ENCODE results near the gene SUMO4. TPM values are rescaled to one million over a fixed set of nuclear protein-coding genes. Genes with fewer than 3 reads are reported as not detected.

The SUMO4 gene
- total RNA-seq, 1 experiment from 2014 or later: 1.8 TPM

DNA sequence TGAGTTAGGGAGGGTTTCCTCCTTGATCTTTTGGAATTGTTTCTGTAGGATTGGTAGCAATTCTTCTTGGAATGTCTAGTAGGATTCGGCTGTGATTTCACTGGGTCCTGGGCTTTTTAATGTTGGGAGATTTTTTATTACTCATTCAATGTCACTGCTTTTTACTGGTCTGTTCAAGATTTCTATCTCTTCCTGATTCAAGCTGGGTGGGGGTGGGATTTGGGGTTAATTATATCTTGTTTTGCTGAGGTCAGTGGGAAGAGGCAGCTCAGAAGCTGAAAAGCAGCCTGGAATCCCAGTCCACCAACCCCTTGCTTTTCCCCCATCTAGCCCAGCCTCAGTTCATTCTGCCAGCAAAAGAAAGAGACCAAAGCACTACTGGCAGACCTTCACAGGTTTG, 39.6 kb downstream of the SUMO4 start:
- H3K9me3 ChIP-seq (ENCODE audit: insufficient read depth, low read depth): no peaks in the 10 kb centered on the region
- ChIA-PET CTCF (no interaction called here), POLR2A (ENCODE audit: unreplicated experiment) (no interaction called here)
- H2AFZ ChIP-seq: no peak overlapping the region
- no peaks in the 10 kb centered on the region for H3K27me3 ChIP-seq (ENCODE audit: insufficient read depth, low read depth)
- no peak overlapping the region for H3K27ac ChIP-seq
- no peak for DNase-seq
- no peaks in the 10 kb centered on the region; the same call in 1 of the 2 replicates for H3K9me2 ChIP-seq (ENCODE audit: insufficient read depth)
- no TSS peak for BruUV-seq (replicated peaks)
- H4K20me1 ChIP-seq (ENCODE audit: insufficient read depth): no peaks in the 10 kb centered on the region
- H3K79me2 ChIP-seq (ENCODE audit: low read depth): no peaks in the 10 kb centered on the region
- no peaks in the 10 kb centered on the region for H3F3A ChIP-seq (ENCODE audit: insufficient read depth, low read depth)
- H3K4me1 ChIP-seq (replicated peaks; ENCODE audit: insufficient read depth): no peaks in the 10 kb centered on the region
- TF ChIP-seq EZH2 (IDR thresholded peaks at IDR 0.05; ENCODE audit: low read depth) (no peak), CTCF (conservative IDR thresholded peaks at IDR 0.05) (no peak)
- no peak overlapping the region for H3K4me2 ChIP-seq
- no peak overlapping the region for H3K4me3 ChIP-seq
- intact Hi-C loops (cut with micrococcal nuclease; ENCODE audit: unreplicated experiment): loop anchor here (10.0 kb wide), 1 partner anchor 205 kb away; no protein-coding TSS in a partner anchor
- H3K36me3 ChIP-seq (ENCODE audit: low read depth): no peaks in the 10 kb centered on the region

DNA sequence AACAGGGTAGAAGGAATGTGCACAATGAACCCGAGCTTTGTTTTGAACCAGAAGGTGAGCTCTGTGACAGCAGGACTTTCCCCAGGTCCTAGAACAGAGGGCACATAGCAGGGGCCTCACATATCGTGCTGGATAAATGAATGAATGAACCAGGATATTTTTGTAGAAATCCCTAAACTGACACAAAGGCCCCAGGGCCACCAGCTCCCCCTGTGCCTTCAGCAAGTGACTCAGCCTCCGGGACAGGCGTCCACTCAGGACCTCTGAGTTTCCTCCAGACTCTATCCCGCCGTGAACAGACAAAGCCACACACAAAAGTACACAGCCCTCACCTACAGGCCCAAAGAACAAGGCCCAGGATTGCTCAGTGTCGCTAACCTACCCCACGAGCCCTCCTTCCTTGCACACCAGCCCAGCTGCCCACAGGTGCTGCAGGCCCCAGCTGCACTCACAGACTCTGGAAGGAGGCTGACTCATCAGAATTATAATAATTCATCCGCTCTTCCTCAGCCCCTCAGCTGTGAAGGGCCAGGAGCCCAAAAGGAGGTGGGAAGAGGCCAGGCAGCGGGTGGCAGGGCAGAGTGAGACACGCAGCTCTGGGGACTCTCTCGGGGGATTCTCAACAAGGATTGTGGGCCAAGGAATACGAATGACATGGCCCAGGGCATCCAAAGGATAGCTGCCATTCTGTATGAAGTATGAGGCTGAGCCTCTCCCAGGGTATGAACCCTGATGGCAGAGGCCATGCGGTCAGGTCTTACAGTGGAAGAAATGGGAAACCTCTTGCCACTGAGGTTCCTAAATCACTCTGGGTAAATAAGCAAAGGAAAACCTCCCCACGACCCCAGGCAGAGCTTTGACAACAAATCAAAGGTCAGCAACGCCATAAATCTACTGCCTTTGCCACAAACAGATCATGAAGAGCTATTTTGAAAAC, 40.9 kb downstream of the SUMO4 start:
- Histone ChIP-seq H3K4me3 (no peak overlapping the region), H2AFZ (no peak overlapping the region), H3K27ac (no peak overlapping the region), H3K9me2 (ENCODE audit: insufficient read depth) (no peaks in the 10 kb centered on the region; the same call in 1 of the 2 replicates), H3K4me2 (no peak overlapping the region), H3K79me2 (ENCODE audit: low read depth) (no peaks in the 10 kb centered on the region), H3K36me3 (ENCODE audit: low read depth) (no peaks in the 10 kb centered on the region), H3F3A (ENCODE audit: insufficient read depth, low read depth) (no peaks in the 10 kb centered on the region), H3K4me1 (replicated peaks; ENCODE audit: insufficient read depth) (no peaks in the 10 kb centered on the region), H4K20me1 (ENCODE audit: insufficient read depth) (no peaks in the 10 kb centered on the region), H3K9me3 (ENCODE audit: insufficient read depth, low read depth) (no peaks in the 10 kb centered on the region), H3K27me3 (ENCODE audit: insufficient read depth, low read depth) (no peaks in the 10 kb centered on the region)
- DNase-seq: no peak
- no peak for TF ChIP-seq EZH2 (IDR thresholded peaks at IDR 0.05; ENCODE audit: low read depth)
- ChIA-PET POLR2A (ENCODE audit: unreplicated experiment) (no interaction called here), CTCF (no interaction called here)
- intact Hi-C loops (cut with micrococcal nuclease; ENCODE audit: unreplicated experiment): no loop called here
- BruUV-seq (replicated peaks): no TSS peak

GRCh38 chr6:149441740-149442139, 41.7 kb downstream of the SUMO4 start:
- H4K20me1 ChIP-seq (ENCODE audit: insufficient read depth): no peaks in the 10 kb centered on the region
- no peaks in the 10 kb centered on the region for H3K79me2 ChIP-seq (ENCODE audit: low read depth)
- BruUV-seq (replicated peaks): no TSS peak
- no peaks in the 10 kb centered on the region for H3K27me3 ChIP-seq (ENCODE audit: insufficient read depth, low read depth)
- H3K4me3 ChIP-seq: no peak overlapping the region
- H3K4me2 ChIP-seq: no peak overlapping the region
- no peak overlapping the region for H2AFZ ChIP-seq
- DNase-seq: no peak
- no peak overlapping the region for H3K27ac ChIP-seq
- H3F3A ChIP-seq (ENCODE audit: insufficient read depth, low read depth): no peaks in the 10 kb centered on the region
- no peaks in the 10 kb centered on the region for H3K9me3 ChIP-seq (ENCODE audit: insufficient read depth, low read depth)
- POLR2A ChIA-PET (ENCODE audit: unreplicated experiment): no interaction called here
- TF ChIP-seq EZH2 (IDR thresholded peaks at IDR 0.05; ENCODE audit: low read depth) (no peak), CTCF (conservative IDR thresholded peaks at IDR 0.05) (no peak)
- intact Hi-C loops (cut with micrococcal nuclease; ENCODE audit: unreplicated experiment): no loop called here
- no peaks in the 10 kb centered on the region; the same call in 1 of the 2 replicates for H3K9me2 ChIP-seq (ENCODE audit: insufficient read depth)
- CTCF ChIA-PET: no interaction called here
- H3K4me1 ChIP-seq (replicated peaks; ENCODE audit: insufficient read depth): no peaks in the 10 kb centered on the region
- no peaks in the 10 kb centered on the region for H3K36me3 ChIP-seq (ENCODE audit: low read depth)

All from PC-9 (cell line).